SW 1271 (cell line): ENCODE data around the gene PXN.
"Not testable (repeated sequence)": the region's sequence is repeated elsewhere in the genome, so short reads cannot be mapped to it uniquely, and the experiment has no call there.

Experiments
- DNase-seq, 2 experiments: peaks; one replicate each; lab custom pipeline; 2025; lab: John Stamatoyannopoulos, UW

PXN gene

DNA sequence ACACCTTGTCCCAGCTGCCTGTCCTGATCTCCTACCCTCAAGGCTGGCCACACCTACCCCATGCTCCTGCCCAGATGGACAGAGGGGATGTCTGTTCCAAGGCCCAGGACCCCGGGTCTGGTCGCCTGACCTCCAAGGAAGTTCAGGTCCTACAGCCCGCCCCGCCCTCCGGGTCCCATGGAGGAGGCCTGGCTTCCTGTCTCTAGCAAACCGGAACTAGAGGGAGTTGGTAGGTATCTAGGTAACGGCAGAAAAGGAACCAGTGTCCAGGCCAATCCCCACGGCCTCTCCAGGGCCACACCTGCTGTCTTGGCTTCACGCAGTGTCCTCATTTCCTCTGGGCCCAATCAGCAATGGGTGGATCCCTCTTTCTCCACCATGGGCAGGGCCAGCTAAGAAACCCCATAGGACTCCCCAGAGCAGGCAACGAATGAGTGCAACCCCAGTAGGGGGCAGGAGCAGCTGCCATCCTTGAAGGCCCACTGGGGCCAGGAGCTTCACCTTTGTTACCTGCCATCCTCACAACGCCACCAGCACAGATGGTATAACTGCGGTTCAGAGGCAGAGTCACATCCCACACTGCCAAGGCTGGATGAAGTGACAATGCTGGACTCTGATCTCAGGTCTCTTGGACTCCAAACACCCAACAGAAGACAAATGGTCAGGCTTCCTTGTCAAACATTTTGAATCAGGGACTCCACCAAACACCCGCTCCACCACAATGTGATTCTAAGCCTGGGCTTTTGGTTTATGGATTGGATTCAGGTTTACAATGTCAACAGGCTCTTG, 39.5 kb downstream of the PXN start:
- DNase-seq: no peak

DNA sequence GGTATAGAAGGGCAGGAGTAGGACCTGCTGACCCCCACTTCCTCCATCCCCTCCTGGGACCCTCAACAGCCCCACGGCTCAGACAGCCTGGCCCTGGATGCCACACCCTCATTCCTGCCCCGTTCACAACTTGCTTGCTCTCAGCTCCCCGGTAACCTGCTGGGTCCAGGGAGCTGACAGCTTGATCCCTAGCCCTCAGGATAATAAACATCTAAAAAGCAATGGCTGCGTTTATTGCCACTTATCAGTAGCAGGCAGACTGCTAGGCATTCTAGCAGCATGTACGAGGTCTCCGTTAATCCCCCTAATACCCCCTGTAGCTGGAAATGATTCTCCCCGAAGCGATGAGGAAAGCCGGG, 40.4 kb downstream of the PXN start:
- no peak for DNase-seq

DNA sequence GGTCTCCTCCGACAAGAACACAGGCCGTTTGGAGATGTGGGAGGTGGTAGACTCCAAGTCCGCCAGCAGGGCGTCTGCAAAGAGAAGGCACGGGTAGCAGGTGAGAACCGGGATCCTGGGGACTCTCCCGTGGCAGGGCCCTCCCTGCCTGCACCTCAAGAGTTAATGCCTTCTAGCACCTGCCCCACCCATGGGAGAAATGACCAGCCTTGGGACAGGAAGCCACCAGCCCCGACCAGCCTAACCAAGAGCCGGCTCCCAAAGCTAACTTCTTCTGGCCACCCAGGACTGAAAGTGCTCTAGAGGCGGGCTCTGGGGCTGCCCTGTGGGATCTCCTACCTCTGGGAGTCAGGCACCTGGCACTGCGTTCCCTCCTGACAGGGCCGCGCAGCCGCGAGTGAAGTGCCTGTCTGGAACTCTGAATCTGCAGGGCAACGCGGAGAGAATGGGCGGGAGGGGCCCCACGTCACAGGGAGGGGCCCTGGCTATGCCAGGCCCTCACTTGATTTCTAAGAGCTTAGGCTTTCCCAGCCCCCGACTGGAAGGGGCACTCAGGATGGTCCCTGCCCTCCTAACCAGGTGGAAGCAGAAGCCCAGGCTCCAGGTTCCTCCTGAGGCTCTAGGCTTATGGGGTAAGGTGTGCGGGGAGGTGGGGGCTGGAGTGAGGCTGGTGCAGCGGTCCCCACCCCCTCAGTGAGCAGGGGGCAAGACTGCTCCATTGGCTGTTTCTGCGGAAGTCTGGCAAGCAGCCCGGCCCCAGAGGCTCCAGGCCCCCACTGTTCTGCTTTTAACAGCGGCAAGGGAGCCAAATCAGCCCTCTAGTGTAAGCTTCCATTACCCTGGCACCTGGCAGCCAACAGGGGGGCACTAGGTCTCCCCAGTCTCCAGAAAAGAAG, 41.0 kb downstream of the PXN start:
- DNase-seq: no peak

DNA sequence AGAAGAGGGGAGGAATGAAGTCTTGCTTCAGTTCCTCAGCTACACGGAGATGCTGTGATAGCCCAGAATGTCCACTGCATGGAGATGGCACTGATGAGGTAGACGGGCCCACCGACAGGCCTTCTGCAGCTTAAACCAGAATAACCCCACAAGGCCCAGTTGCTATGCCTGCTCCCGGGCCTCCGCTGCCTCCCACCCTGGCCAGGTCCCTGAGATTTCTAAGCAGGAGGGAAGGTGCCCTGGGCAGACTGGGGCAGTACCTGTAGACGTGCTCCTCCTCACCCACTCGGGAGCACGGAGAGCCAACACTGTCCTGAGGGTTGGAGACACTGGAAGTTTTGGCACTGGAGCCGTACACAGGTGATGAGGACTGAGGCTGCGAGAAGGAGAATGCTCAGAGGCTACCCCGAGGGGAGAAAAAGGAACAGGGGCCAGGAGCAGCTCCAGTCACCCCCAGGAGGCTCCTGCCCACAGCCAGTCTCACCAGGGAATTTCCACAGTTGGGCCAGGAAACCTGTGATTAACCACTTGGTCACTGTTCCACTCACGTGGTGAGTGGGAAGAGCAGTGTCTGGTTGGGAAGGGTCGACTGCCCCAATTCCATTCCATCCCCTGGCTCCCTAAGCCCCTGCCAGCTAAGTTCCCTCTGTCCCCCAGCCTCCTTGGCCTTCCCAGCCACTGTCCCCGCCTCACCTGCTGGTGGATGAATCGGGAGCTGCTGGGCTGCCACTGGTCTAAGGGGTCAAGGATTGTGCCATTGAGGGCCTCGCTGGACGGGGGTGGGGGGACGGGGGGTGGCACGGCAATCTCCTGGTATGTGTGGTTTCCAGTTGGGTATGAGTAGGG, 41.8 kb downstream of the PXN start:
- no peak for DNase-seq

DNA sequence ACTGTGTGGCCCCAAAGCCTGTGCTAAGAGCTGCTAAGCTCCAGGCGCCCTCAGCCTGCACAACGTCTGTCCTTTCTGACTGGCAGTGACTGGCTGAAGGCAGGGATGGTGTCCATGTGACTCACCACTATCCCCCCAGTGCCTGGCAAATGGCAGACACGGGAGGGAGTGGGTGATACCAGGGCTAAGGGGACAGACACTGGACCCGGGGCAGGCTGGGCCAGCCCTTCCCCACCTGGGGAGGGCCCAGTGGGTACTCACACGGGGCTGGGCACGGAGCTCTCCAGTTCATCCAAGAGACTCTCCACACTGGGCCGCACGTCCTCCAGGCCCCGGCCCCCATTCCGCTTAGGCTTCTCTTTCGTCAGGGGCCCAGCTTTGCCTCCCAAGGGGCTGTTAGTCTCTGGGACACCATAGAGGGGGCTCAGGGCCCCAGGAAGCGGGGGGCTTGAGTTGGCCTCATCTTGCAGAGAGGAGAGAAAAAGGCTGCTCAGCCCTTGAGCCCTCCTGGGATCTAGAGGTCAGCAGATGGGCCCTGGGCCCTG, 43.2 kb downstream of the PXN start:
- DNase-seq: no peak

DNA sequence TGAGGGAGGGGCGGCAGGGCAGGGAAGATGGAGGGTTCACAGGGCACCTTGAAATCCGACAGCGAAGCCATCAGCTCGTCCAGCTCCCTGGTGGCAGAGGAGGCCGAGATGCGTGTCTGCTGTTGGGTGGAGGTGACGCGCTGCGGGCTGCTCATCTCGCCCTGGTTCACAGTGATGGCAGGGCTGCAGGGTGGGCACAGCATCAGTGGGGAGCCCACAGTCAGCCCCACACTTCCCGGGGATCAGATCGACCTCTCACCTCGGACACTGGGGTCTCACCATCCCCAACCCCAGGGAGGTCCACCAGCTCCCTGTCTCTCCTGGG, 44.0 kb downstream of the PXN start:
- DNase-seq: no peak

DNA sequence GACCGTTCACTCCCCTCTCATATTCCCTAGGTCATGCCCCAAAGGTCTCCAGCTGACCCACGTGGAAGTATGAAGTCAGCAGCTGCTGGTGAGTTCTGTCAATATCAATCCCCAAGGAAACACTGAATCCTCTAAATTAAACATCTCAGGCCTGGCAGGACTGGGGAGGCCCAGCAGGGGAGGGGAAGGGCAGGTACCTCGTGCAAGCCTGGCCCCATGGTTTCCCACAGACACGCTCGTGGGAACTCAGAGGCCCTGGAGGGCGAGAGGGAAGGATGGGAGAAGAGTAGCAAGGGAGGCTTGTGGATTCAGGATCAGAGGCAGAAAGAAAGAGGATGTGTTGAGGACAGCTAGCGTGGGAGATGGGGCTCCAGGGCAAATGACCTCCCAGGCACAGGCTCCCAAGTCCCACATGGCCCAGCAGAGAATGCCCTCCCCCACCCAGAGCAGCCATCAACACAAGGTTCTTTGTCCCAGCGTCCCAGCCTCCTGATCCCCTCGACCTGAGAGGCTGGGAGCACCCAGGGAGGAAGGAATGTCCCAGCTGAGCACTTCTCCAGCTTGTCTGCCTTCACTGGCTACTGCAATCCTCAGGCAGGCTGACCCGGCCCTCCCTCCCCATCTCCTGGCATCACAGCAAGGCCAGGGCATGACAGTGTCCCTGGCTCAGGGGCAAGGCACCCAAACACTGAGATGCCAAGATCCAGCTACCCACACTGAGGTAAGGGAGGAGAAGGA, 44.5 kb downstream of the PXN start:
- DNase-seq: no peak

DNA sequence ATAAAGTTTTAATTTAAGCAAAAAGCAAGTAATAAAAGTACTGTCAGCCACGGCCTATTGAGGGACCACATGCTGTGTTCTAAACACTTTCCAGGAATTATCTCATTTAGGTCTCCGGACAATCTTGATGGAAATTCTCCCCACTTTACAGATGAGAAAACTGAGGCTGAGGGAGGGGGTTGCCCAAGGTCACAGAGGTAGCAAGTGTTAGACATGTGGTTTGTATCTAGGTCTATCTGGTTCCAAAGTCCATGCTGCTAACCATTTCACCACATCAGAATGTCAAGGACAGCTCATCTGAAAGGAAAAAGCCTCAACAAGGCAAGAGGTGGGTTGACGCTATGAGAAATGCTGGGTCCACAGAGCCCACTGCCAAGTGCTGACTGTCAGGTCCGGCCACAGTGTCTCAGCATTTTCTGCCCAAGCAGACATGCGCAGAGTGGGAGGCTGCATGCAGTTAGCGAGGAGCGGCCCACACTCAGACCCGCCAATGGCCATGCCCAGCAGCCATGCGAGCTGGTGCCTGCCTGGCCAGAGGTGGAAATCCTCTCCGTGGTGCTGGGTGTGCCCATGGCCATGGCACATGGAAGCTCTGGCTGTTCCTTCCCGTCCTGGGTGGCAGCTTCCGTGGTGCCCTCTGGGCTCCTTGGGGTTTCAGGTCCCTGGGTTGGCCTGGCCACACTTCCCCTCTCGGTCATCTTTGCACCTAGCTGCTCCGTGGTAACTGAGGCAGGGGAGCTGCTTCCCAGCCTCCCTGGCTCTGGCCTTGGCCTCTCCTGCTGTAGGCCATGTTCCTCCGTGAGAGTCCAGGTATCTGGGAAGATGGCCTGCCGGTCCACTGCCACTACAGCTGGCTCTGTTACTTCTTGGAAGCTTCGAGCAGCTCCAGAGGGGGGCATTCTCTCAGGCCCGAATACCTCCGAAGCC, 46.6 kb downstream of the PXN start:
- DNase-seq: no peak

DNA sequence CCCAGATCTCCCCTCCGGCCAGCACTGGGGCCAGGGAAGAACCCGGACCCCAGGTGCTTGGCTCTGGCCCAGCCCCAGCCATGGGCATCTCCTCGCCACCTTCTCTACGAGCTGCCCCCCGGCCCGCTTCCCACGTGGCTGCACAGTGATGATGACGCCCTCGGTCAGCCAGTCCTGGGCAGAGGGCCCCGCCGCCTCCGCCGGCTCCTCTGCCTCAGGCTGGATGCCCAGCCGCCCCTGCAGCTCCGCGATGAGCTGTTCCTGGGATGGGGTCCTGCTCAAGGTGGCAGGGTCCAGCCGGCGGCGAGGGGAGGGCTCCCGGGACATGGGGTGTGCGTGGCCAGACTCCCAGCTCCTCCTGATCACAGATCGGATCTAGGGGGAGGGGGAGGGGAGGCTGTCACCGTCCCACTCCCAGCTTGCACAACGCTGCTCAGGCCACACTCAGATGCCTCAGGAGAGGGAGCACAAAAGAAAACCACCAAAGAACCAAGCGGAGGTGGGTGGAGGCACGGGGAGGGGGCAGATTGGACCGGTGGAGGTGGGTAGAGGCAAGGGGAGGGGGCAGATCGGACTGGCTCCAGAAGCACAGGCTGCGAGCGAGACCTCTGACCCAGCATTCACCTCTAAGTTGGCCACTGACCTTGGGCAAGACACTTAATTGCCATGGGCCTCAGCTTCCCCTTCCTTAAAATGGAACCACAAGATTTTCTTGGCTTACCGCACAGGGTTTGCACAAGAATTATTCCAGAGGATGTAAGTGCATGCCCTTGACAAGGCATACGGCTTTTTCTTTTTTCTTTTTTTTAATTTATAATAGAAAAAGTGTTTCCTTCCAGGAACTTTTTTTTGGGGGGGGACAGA, 48.6 kb downstream of the PXN start:
- no peak for DNase-seq

DNA sequence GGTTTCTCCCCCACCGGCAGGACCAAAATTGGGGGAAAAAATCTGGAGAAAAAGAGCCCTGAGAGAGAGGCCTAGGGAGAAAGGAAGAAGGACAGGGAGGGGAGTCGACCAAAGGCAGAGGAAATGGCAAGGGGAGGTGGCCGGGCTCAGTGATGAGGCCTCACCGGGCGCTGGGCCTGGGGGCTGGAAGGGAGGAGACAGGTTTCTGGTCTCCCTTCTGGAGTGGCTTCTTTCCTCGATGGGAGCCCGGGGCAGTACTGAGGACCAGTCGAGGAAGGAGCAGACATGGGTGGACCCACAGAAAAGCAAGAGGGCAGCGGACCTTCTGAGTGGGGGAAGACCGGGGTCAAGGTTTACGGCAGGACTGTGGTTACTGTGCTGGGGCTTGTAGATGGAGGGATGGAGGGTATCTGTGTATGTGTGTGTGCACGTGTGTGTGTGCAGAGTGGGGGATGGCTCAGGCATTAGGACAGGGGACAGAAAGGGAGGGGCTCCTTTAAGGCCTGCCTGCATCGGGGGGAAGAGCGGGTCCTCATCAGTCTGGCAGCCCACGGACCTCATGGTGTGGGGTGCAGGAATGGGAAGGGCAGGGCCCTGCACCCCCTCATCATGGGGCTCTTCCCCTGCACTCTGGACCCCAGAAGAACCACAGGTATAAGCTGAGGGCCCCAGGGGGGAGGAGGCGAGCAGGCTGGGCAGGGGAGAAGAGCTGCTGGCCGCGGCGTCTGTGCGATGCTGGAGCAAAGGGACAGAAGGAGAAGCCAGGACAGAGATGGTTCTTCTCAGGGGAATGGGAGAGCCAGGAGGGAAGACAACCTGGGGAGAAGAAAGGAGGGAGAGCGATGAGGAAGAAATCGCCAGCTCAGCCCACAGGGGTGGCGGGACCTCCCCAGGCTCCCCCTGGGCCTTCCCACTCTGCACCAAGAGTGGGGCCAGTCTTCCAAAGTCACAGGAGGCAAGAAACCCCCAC, 49.5 kb downstream of the PXN start:
- DNase-seq: no peak

DNA sequence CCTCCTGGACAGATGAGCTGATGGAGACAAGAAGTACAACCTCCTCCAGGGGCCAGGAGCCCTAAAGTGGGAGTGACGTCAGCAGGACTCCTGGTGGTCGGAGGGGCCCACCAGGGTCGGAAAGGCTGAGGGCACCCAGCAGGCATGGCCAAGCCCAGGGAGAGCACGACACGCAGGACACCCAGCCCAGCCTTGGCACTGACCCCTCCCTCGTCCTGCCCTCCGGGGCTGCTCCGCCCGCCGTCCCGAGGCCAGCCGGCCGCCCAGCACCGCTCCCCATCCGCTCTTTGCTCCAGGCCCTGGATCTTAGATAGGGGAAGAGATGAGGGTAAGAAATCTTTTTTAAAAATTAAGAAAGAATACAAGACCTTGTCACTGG, 50.2 kb downstream of the PXN start:
- DNase-seq: no peak

DNA sequence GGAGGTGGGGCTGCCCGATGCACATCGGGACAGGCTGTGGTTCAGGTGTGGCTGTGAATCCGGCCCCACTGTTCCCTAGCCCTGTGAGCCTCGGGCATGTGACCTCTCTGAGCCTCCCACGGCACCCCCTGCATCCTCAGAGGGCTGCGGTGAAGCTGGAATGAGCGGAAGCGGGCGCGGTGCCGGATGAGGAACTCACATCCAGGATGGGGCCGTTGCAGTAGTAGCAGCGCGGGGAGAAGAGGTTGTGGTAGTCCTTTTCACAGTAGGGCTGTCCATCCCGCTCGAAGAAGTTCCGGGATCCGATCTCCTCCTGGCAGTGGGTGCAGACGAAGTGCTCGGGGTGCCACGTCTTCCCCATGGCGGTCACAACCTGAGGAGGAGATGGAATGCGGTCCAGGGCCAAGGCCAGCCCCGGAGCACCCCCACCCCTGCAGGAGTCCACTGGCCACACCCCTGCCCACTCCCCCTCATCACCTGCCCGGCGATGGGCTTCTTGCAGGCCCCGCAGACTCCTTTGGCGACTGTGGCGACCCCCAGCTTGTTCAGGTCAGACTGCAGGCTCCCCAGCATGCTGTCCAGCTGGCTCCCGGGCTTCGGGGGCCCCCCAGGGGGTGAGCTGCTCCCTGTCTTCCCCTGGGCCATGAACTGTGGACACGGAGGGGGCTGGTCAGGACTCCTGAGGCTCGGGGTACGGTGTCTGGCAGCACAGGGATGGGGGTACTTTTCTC, 50.7 kb downstream of the PXN start:
- DNase-seq: no peak

DNA sequence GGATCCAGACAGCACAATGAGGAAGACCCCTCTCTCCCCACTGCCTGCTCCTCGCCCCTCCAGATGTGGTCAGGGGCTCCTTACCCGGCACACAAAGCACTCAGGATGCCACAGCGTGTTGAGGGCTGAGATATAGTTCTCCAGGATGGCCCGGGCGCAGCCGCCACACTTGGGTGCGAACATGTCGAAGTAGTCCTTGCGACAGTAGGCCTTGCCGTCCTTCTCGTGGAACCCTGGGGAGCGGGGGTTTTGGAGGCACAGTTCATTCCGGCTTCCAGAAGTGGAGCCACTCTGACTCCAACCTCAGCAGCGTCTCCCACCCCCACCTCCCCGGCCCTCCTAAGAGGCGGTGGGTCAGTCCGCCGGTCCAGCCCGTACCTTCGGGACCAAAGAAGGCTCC, 51.8 kb downstream of the PXN start:
- DNase-seq: no peak

DNA sequence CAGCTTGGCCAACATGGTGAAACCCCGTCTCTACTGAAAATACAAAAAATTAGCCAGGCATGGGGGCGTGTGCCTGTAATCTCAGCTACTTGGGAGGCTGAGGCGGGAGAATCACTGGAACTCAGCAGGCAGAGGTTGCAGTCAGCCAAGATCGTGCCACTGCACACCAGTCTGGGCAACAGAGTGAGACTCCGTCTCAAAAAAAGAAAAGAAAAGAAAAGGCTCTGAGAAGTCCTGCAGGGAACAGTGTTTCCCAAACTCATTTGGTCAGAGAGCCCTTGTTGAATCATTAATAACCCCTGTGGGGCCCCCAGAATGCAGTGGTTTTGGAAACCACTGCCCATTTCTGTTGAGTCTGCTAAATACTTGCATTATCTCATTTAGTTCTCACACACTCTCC, 52.3 kb downstream of the PXN start:
- not testable (repeated sequence) for DNase-seq

DNA sequence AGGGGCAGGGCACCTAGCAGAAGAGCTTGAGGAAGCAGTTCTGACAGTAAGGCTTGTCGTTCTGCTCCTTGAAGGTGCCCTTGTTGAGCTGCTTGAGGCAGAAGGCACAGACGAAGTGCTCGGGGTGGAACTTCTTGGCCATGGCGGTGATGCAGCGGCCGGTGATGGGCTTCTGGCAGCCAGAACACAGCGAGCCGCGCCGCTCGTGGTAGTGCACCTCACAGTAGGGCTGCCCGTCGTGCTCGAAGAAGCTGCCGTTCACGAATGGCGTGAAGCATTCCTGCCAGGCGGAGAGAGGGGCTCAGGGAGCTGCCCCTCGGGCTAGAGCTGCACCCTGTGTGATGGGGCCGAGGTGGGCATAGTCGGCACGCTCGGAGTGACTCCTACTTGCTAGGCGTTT, 53.2 kb downstream of the PXN start:
- DNase-seq: no peak

DNA sequence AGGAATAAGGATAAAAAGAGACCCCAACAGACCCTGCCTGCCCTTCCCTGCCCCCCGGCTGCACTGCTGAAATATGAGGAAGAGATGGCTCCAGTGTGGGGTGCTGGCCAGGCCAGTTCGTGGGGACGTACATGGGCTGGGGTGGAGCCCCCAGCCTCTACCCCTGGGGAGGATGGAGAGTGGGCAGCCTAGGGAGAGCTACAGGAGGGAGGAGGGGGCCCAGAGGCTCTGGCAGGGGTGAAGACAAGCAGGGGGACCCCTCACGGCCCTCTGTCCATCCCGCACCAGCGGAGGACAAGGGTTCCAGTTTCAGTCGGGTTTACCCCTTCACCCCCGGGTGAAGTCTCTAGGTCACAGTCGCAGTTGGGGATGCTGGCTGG, 53.6 kb downstream of the PXN start:
- no peak for DNase-seq

DNA sequence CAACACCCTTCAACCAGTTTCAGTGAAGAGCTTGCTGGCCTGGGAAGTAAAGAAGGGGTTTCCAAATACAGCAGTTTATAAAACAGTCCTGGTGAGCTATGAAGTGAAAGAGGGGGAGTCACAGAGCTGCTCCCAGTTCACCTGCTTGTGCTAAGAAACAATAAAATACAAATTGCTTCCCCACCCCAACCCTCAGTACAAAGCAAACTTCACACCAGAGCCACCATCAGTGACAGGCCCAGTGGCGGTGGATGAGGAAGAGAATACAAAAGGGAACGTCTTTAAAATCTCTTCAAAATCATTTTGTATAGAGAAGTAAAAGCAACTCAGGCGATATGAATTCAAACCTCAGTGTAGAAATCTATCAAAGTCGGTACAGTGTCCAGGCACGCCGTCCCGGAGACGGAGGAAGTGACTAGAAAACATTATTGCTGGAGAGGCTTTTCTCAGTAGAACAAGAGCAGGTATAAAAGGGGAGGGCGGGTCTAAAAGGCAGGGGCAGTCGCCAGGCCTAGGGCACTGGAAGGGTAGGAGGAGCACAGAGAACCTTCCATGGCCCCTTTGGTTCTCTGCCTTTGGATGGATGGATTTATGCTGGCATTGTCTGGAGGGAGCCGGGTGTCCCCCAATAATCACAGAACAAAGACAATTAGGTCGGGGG, 54.2 kb downstream of the PXN start:
- DNase-seq: no peak
